Measurements from ENCODE around the gene SPOCK1.

SPOCK1 gene

DNA sequence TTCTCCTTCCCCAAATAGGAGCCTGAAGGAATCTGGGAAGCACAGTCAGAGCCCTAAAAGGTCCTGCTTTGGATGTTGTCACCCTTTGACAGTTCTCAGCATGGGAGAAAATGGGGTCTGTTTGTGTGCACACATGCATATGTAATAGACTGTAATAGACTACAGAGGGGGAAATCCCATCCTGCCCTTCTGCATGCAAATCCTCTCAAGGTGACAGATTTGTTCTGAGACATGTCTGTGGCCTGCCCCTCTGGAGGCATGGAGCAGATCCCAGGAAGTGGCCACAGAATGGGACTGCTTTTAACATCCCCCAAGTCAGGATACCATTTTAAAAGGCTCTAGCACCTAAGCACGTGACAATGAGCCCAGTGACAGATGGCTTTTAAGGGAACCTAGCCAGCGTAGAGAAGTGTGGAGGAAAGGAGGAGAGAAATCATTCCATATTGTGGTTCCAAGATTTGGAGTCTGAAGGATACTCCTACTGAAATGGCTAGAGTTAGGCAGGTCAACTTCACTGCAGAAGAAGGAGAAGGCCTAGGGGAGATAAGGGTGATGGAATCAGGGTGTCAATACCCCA lies 483.5 kb downstream of the SPOCK1 start:
- TF ChIP-seq, protein P1, sequence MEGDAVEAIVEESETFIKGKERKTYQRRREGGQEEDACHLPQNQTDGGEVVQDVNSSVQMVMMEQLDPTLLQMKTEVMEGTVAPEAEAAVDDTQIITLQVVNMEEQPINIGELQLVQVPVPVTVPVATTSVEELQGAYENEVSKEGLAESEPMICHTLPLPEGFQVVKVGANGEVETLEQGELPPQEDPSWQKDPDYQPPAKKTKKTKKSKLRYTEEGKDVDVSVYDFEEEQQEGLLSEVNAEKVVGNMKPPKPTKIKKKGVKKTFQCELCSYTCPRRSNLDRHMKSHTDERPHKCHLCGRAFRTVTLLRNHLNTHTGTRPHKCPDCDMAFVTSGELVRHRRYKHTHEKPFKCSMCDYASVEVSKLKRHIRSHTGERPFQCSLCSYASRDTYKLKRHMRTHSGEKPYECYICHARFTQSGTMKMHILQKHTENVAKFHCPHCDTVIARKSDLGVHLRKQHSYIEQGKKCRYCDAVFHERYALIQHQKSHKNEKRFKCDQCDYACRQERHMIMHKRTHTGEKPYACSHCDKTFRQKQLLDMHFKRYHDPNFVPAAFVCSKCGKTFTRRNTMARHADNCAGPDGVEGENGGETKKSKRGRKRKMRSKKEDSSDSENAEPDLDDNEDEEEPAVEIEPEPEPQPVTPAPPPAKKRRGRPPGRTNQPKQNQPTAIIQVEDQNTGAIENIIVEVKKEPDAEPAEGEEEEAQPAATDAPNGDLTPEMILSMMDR (IDR thresholded peaks at IDR 0.05; ENCODE audit: control insufficient read depth, extremely low read depth, insufficient read depth), result no peak
- no peak for DNase-seq (ENCODE audit: low read depth)
- no peak overlapping the region for H3K4me3 ChIP-seq (ENCODE audit: low read depth, low read length)

DNA sequence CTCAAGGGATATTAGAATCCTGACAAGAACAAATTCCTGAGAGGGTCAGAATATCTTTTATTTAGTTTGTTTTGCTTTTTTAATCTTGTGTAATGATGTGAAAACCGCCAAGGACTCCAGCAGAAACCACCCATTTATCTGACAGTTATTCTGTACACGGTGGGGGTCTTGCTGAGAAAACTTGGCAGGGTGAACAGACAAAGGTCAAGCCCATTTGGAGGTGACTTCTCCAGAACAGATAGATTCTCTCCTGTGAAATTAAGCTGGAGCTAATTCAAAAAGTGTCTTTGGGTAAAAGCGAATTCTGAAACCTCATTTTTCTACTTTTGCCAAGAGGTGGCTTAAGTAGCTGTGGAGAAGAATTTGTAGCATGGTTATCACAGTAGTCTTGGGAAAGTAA lies 484.4 kb downstream of the SPOCK1 start:
- no peak overlapping the region for H3K4me3 ChIP-seq (ENCODE audit: low read depth, low read length)
- DNase-seq (ENCODE audit: low read depth), result no peak
- TF ChIP-seq, protein P1 (IDR thresholded peaks at IDR 0.05; ENCODE audit: control insufficient read depth, extremely low read depth, insufficient read depth), result no peak

DNA sequence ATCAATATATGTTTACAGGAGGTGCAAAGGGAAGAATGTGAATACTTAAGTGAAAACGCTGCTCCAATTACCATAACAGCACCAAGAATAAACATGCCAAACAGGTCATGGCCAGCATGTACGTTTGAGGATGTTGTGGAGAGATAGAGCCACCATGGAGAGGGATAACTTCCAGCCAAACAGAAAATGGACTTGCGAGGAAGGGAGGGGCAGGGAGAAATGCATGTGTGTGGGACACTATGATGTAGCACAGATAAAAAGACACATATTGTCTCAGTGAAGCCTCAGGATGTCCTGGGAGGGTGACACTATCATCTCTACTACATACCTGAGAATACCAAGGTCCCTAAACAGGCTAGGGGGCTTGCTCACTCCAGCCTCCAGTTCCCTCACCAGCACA lies 488.9 kb downstream of the SPOCK1 start:
- no peak for DNase-seq (ENCODE audit: low read depth)
- TF ChIP-seq, protein P1 (IDR thresholded peaks at IDR 0.05; ENCODE audit: control insufficient read depth, extremely low read depth, insufficient read depth), result no peak
- no peak overlapping the region for H3K4me3 ChIP-seq (ENCODE audit: low read depth, low read length)

DNA sequence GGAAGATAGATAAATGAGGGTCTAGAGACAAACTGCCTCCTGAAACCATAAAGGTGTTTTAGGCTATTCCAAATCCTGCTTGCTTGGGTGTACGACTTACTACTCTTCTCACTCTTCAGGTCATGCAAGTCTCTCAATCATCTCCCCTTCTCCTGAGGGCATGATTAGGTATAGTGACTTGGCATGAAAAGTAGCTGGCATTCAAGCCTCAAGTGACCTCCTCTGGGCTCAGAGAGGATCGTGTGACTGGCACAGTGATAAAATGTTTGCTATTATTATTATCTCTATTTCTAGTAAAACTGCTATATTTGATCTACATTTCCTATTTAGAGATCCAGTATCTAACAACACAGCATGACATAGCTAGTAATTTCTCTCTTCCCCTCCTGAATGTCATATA lies 494.8 kb downstream of the SPOCK1 start:
- TF ChIP-seq, protein P1 (IDR thresholded peaks at IDR 0.05; ENCODE audit: control insufficient read depth, extremely low read depth, insufficient read depth), result no peak
- H3K4me3 ChIP-seq (ENCODE audit: low read depth, low read length), result no peak overlapping the region
- no peak for DNase-seq (ENCODE audit: low read depth)

DNA sequence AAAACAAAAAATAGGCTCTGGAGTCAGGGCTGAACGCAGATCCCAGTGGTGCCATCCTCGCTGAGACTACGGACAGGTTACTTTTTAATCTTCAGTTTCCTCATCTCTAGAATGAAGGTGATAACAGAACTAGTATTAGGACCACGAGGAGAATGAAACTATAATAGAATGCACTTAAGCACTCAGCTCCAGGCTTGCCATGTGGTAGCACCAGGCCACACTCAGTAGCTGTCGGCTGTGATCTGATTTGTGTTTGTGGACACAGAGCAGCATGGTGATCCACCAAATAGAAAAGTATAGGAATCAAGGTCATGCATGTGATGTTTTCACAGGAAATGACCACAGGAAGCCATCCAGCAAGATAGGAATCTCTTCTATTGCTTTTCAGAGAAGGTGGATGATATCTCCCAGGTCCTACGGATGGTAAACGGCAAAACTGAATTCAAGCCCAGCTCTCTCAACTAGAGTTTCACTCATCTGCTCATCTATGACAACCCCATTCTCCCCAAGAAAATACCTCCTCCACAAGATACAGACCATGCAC lies 498.0 kb downstream of the SPOCK1 start:
- no peak overlapping the region for H3K4me3 ChIP-seq (ENCODE audit: low read depth, low read length)
- TF ChIP-seq, protein P1 (IDR thresholded peaks at IDR 0.05; ENCODE audit: control insufficient read depth, extremely low read depth, insufficient read depth), result no peak
- no peak for DNase-seq (ENCODE audit: low read depth)

DNA sequence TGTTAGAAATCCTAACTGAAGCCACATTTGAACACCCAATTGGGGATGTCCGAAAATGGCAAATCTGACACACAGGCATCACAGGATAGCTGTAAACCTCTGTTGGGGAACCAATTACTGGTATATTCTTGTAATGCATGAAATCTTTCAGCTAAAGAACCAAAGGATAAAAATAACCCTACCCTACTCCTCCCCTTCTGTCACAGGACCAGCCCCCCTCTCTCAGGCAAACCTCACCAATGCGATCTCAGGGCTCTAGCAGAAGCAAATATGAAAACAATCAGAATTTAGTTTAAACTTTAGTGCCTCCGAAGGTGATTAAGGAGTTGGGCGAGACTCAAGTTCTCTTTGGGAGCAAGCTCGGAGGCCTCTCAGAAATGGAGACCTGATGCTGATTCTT lies 499.3 kb downstream of the SPOCK1 start:
- no peak overlapping the region for H3K4me3 ChIP-seq (ENCODE audit: low read depth, low read length)
- TF ChIP-seq, protein P1 (IDR thresholded peaks at IDR 0.05; ENCODE audit: control insufficient read depth, extremely low read depth, insufficient read depth), result no peak
- no peak for DNase-seq (ENCODE audit: low read depth)

DNA sequence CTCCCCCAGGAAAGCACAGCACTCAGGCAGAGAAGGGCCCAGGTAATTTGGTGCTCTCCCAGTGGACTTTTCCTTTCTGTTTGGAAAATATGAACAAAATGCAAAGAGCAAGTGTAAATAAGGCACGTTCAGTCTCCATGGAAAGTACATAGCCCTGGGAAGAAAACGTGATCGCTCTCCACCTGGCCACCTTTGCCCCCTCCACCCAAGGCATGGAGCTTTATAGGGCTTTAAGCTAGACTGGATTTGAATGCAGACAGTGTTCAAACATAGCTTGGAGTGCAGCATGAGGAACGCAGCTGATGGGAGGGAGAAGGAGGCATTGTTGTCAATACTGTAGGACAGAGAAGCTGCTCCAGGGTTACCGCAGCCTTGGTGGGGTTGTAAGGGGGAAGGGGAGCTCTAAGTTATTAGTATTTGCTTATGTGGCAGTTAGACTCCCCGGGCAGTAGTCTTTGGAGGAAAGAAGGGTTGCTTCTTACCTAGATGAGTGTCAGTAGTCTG lies 500.2 kb downstream of the SPOCK1 start:
- TF ChIP-seq, protein P1 (IDR thresholded peaks at IDR 0.05; ENCODE audit: control insufficient read depth, extremely low read depth, insufficient read depth), result no peak
- H3K4me3 ChIP-seq (ENCODE audit: low read depth, low read length), result no peak overlapping the region
- DNase-seq (ENCODE audit: low read depth), result no peak
